Left lung (tissue), 10 donors: Measurements from ENCODE around the gene EXD3. TPM values are rescaled to one million over a fixed set of nuclear protein-coding genes. Genes with fewer than 3 reads are reported as not detected.

ENCODE experiments used
- ATAC-seq: fragments of 200-7000 bp; cut with Tn5 transposase; one replicate; pipeline ENCODE4 v1.9.1; 2020; ENCODE audit warnings: moderate library complexity
- DNase-seq, 4 donors: peaks; one replicate each; pipeline ENCODE4 v3.0.0-alpha.2; 2013 to 2020
- H3K27ac ChIP-seq, 2 donors: fragments of 200-600 bp; sonication (generic) in 1 of 2; one replicate each; pipeline versions ENCODE4 v1.5.0 to v1.8.0; 2020 to 2021
- H3K27me3 ChIP-seq, 2 donors: fragments of 200-600 bp; sonication (generic) in 1 of 2; one replicate each; pipeline versions ENCODE4 v1.5.0 to v1.8.0; 2020 to 2021
- H3K36me3 ChIP-seq, 2 donors: fragments of 200-600 bp; sonication (generic) in 1 of 2; one replicate each; pipeline versions ENCODE4 v1.5.0 to v1.8.0; 2020 to 2021
- H3K4me1 ChIP-seq, 2 donors: fragments of 200-600 bp; one replicate each; pipeline ENCODE4 v1.8.0; 2021
- H3K4me3 ChIP-seq, 2 donors: fragments of 200-600 bp; sonication (generic) in 1 of 2; one replicate each; pipeline versions ENCODE4 v1.5.0 to v1.8.0; 2020 to 2021; ENCODE audit warnings: mild to moderate bottlenecking in 1 of 2
- H3K9me3 ChIP-seq, 2 donors: fragments of 200-600 bp; sonication (generic) in 1 of 2; one replicate each; pipeline versions ENCODE4 v1.5.0 to v1.8.0; 2020 to 2021
- CTCF ChIP-seq, 2 donors: fragments of 200-600 bp; sonication (generic) in 1 of 2; IDR thresholded peaks; one replicate each; pipeline versions ENCODE4 v1.5.0 to v1.8.0; 2021; ENCODE audit warnings: antibody characterized with exemption in 2 of 2
- intact Hi-C, 2 donors: fragments of 100-400 bp; cut with DNase I; formaldehyde crosslinking; loops; one replicate each; pipeline versions ENCODE4 v1.11.2 to v1.14.2; 2022
- polyA plus RNA-seq, 6 donors: library from polyadenylated mRNA; unstranded; fragments of 120-200 nt; gene quantifications; one replicate each; pipeline ENCODE4 v1.2.1, GENCODE V29; 2013; ENCODE audit not compliant: insufficient read length in 6 of 6
- total RNA-seq, 2 donors: library from RNA; stranded (reverse); fragmentation: NEBNext Ultra II Directional; extraction: Animal tissue kit (Norgen Biotek cat#: 25700); gene quantifications; one replicate each; pipeline ENCODE4 v1.2.1, GENCODE V29; 2021
- donor health status: DM: no; HTN: yes; CAD: no.
- donor health status: DM: no; HTN: no; CAD: no.

The EXD3 gene
- total and polyA plus RNA-seq, 8 donors = 13.2 to 21.8 (median 16.6) TPM

DNA sequence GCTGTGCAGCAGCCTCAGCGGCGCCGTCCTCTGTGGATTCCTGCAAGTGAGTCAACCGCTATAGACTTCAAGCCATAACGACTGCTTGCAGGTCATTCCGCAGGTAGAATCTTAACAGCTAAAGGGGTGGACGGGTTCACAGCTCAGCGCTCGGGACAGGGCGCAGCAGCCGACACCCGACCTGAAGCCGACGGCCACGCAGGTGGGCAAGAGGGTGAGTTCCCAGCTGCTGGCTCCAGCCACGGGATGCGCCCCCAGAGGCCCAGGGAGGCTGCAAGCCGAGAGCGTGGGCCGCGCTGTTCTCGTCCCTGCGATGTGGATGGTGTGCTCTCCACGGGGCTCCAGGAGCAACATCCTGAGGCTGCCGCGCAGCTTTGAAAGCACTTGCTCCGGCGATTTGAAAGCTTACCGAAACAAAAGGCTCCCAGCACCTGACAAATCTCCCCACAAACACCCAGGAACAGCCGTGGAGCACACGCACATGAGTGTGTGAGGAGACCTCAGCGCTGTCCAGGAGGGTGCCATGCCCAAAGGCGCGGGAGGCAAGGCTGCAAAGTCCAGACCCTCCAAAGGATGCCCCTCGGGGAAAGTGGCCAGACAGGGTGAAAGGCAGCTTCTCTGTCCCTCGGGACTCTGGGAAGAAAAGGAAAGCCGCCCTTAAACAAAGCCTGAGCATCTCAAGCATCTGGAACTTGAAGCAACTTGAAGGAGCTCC lies 48.7 kb downstream of the EXD3 start:
- H3K27me3 ChIP-seq = no peaks in the 10 kb centered on the region
- H3K4me1 ChIP-seq = no peaks in the 10 kb centered on the region
- ATAC-seq (no peak), DNase-seq (peak in 1 of 4 donors; percentile 75)
- no peak overlapping the region for H3K27ac ChIP-seq
- TF ChIP-seq CTCF (IDR thresholded peaks at IDR 0.05) = no peak
- H3K9me3 ChIP-seq = peaks cover 0 to 4% of the 10 kb centered on the region in 2 donors
- peaks cover 0 to 6% of the 10 kb centered on the region in 2 donors for H3K36me3 ChIP-seq
- intact Hi-C loops = no loop called here
- no peak overlapping the region for H3K4me3 ChIP-seq

GRCh38 chr9:137373611-137373980 lies 49.4 kb downstream of the EXD3 start:
- no peak for TF ChIP-seq CTCF (IDR thresholded peaks at IDR 0.05)
- intact Hi-C loops = no loop called here
- Histone ChIP-seq H3K27me3 (no peaks in the 10 kb centered on the region), H3K36me3 (peaks cover 0 to 6% of the 10 kb centered on the region in 2 donors), H3K9me3 (peaks cover 0 to 4% of the 10 kb centered on the region in 2 donors), H3K4me3 (no peak overlapping the region), H3K4me1 (no peaks in the 10 kb centered on the region), H3K27ac (no peak overlapping the region)
- DNase-seq (no peak), ATAC-seq (no peak)

GRCh38 chr9:137372693-137373610 lies 50.0 kb downstream of the EXD3 start:
- intact Hi-C loops = no loop called here
- Histone ChIP-seq H3K4me1 (no peaks in the 10 kb centered on the region), H3K27ac (no peak overlapping the region), H3K9me3 (peaks cover 0 to 4% of the 10 kb centered on the region in 2 donors), H3K27me3 (no peaks in the 10 kb centered on the region), H3K36me3 (peaks cover 0 to 6% of the 10 kb centered on the region in 2 donors), H3K4me3 (no peak overlapping the region)
- peak in 1 of 4 donors; percentile 78 for DNase-seq
- TF ChIP-seq CTCF (IDR thresholded peaks at IDR 0.05) = no peak
- no peak for ATAC-seq

- no peak overlapping the region for H3K4me3 ChIP-seq
- H3K27me3 ChIP-seq = no peaks in the 10 kb centered on the region
- ATAC-seq (no peak), DNase-seq (peak in 1 of 4 donors; percentile 63)
- no peaks in the 10 kb centered on the region for H3K4me1 ChIP-seq
- no peak overlapping the region for H3K27ac ChIP-seq
- no peak for TF ChIP-seq CTCF (IDR thresholded peaks at IDR 0.05)
- intact Hi-C loops = no loop called here
- H3K9me3 ChIP-seq = peaks cover 0 to 4% of the 10 kb centered on the region in 2 donors
- H3K36me3 ChIP-seq = peaks cover 0 to 6% of the 10 kb centered on the region in 2 donors
These were observed 50.9 kb downstream of the EXD3 start for GRCh38 chr9:137371946-137372651.
